Lower leg skin (tissue), 4 donors: ENCODE results near the gene KRT7. TPM values are rescaled to one million over a fixed set of nuclear protein-coding genes. Genes with fewer than 3 reads are reported as not detected.
"Not testable (repeated sequence)": the region's sequence is repeated elsewhere in the genome, so short reads cannot be mapped to it uniquely, and the experiment has no call there.

ENCODE experiments used
- DNase-seq, 2 donors: peaks; one replicate each; pipeline ENCODE4 v3.0.0-alpha.2; 2019; ENCODE audit warnings: low spot score in 2 of 2
- H3K4me3 ChIP-seq: fragments of 200-600 bp; sonication (generic); 2 replicates; pipeline ENCODE4 v1.5.1; 2017; ENCODE audit warnings: mild to moderate bottlenecking, low read depth; ENCODE audit not compliant: poor library complexity, severe bottlenecking
- CTCF ChIP-seq, 3 donors: fragments of 450-650 bp; IDR thresholded peaks; one replicate each; pipeline ENCODE4 v1.5.1; 2016; ENCODE audit warnings: antibody characterized with exemption in 3 of 3, mild to moderate bottlenecking in 3 of 3, moderate library complexity in 2 of 3
- POLR2A ChIP-seq, 2 donors: fragments of 450-650 bp; IDR thresholded peaks; one replicate each; pipeline ENCODE4 v1.6.1; 2016 to 2017; ENCODE audit warnings: antibody characterized with exemption in 2 of 2, mild to moderate bottlenecking in 1 of 2, moderate library complexity in 1 of 2
- WGBS, 2 donors: methylation state at CpG; one replicate each; pipeline ENCODE4 v1.1.5; 2018; 5-methylcytosine and 5-hydroxymethylcytosine counted together
- intact Hi-C: fragments of 100-400 bp; cut with DNase I; formaldehyde crosslinking; loops from one replicate; pipeline ENCODE4 v1.15.0; 2023; ENCODE audit warnings: low total_unique reads
- total RNA-seq, 4 donors: library from RNA; depleted of rRNA; stranded (reverse); fragments of >200 nt; gene quantifications; one replicate each; pipeline ENCODE4 v1.1.0, GENCODE V29; 2016

Gene KRT7
- total RNA-seq, 4 donors from 2014 or later, result 28.2 to 206 (median 125) TPM

- H3K4me3 ChIP-seq, result no peak overlapping the region
- no peak for TF ChIP-seq POLR2A (IDR thresholded peaks at IDR 0.05)
- no peak for TF ChIP-seq CTCF (IDR thresholded peaks at IDR 0.05)
- DNase-seq, result peak in 1 of 2 donors; percentile 85
- WGBS, 2 donors, result 83 to 85% methylated on average over 18 of the region's 18 CpGs
- intact Hi-C loops, result no loop called here
These were observed 15.8 kb downstream of the KRT7 start for GRCh38 chr12:52248541-52249461.

GRCh38 chr12:52249511-52250047, 16.5 kb downstream of the KRT7 start:
- WGBS, 2 donors, result 73 to 78% methylated on average over 2 of the region's 2 CpGs
- peak in 1 of 2 donors; percentile 59 for DNase-seq
- H3K4me3 ChIP-seq, result no peak overlapping the region
- intact Hi-C loops, result no loop called here
- TF ChIP-seq CTCF (IDR thresholded peaks at IDR 0.05) (no peak), POLR2A (IDR thresholded peaks at IDR 0.05) (no peak)

GRCh38 chr12:52250048-52250990, 17.3 kb downstream of the KRT7 start:
- no peak overlapping the region for H3K4me3 ChIP-seq
- intact Hi-C loops, result no loop called here
- TF ChIP-seq CTCF (IDR thresholded peaks at IDR 0.05) (no peak), POLR2A (IDR thresholded peaks at IDR 0.05) (no peak)
- peak in 1 of 2 donors; percentile 82 for DNase-seq
- WGBS, 2 donors, result 57 to 61% methylated on average over 27 to 52 of the region's 52 CpGs

- WGBS, 2 donors, result 61 to 72% methylated on average over 9 of the region's 9 CpGs
- DNase-seq, result peak in 1 of 2 donors; percentile 49
- TF ChIP-seq CTCF (IDR thresholded peaks at IDR 0.05) (no peak), POLR2A (IDR thresholded peaks at IDR 0.05) (no peak)
- H3K4me3 ChIP-seq, result no peak overlapping the region
- intact Hi-C loops, result no loop called here
These were observed 18.5 kb downstream of the KRT7 start for GRCh38 chr12:52251367-52252051.

- 92 to 96% methylated on average over 8 of the region's 8 CpGs for WGBS, 2 donors
- peak in 1 of 2 donors; percentile 79 for DNase-seq
- intact Hi-C loops, H3K4me3 ChIP-seq: not testable (repeated sequence)
These were observed 19.2 kb downstream of the KRT7 start for GRCh38 chr12:52252175-52252615.
